Islet of Langerhans (tissue), 1 donor: ENCODE measurements around the gene SF3B4.

Source experiments
- FAIRE-seq: peaks from one replicate; lab custom pipeline; 2011; peaks lifted over from hg19 to GRCh38; lab: Jason Lieb, UNC

Gene SF3B4

DNA sequence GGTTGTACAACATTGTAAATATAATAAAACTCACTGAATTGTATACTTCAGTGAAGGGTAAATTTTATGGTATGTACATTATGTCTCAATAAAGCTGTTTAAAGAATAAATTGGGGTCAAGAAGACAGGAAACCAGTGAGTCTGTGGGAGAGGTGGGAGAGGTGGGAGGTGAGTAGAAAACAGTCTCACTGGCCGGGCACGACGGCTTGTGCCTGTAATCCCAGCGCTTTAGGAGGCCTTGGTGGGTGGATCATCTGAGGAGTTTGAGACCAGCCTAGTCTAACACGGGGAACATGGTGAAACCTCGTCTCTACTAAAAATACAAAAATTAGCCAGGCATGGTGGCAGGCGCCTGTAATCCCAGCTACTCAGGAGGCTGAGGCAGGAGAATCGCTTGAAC, 4.9 kb upstream of the SF3B4 start:
- no peak for FAIRE-seq

- FAIRE-seq: no peak
These were observed 3.7 kb upstream of the SF3B4 start for GRCh38 chr1:149931212-149931790.

DNA sequence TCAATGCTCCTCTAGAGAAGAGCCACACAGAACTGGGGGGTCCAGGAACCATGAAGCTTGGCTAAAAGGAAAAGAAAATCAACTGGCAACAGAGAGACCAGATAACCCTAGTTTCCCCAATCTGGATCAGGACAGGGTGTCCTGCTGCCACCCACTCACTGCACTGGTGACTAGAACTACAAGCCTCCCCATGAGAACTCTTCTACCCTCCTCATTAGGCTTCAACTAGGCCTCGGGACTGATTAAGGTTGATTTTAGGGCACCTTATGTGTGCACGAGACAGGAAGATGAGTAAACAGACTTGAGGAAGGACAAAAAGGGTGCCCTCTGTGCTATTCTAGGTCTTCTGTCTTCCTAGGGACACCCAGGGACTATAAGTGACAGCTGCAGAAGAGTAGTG, 2.3 kb upstream of the SF3B4 start:
- no peak for FAIRE-seq

- no peak for FAIRE-seq
These were observed 760 bp upstream of the SF3B4 start for GRCh38 chr1:149928401-149928724.

GRCh38 chr1:149927056-149927562, 494 bp downstream of the SF3B4 start:
- no peak for FAIRE-seq

DNA sequence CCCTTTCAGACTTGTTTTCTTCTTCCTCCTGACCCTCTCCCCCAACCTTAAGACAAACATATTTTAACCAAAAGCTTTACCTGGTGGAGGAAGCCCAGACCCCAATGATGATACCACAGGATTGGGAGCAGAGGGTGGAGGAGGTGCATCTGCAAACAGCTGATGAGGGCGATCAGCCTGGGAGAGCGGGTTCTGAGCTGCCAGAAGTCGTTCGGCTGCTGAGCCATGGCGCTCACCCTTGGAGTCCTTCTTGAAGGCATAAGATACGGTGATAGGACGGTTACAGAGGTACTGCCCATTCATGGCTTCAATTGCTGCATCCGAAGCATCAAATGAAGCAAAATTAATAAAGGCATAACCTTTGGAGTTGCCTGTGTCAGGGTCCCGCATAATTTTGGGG, 1.3 kb downstream of the SF3B4 start:
- FAIRE-seq: no peak

- no peak for FAIRE-seq
These were observed 1.9 kb downstream of the SF3B4 start for GRCh38 chr1:149925751-149926150.

- FAIRE-seq: no peak
These were observed 2.3 kb downstream of the SF3B4 start for GRCh38 chr1:149925345-149925744.

DNA sequence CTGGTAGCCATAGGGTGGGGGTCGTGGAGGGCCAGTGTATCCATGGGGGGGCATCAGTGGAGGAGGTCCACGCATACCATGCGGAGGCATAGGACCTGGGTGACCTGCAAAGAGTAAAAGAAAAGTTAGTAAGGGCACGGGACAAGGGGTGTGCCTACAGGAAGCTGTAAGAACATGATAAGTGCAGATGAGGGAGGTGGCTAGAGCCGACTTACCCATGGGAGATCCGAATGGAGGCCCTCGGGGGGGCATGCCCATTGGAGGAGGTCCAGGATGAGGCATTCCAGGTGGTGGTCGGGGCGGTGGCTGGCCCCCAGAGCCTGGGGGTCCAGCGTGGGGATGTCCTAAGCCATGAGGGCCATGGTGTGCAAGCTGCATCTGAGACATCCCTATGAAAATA, 4.0 kb downstream of the SF3B4 start:
- FAIRE-seq: no peak

GRCh38 chr1:149917571-149918144, 9.9 kb downstream of the SF3B4 start, which contains the start of gene SV2A:
Gene SV2A (minus strand): TSS chr1:149917844. CDS start chr1:149913840, 4,004 bp downstream.
- FAIRE-seq: no peak

GRCh38 chr1:149916898-149917252, 10.7 kb downstream of the SF3B4 start:
- FAIRE-seq: no peak

DNA sequence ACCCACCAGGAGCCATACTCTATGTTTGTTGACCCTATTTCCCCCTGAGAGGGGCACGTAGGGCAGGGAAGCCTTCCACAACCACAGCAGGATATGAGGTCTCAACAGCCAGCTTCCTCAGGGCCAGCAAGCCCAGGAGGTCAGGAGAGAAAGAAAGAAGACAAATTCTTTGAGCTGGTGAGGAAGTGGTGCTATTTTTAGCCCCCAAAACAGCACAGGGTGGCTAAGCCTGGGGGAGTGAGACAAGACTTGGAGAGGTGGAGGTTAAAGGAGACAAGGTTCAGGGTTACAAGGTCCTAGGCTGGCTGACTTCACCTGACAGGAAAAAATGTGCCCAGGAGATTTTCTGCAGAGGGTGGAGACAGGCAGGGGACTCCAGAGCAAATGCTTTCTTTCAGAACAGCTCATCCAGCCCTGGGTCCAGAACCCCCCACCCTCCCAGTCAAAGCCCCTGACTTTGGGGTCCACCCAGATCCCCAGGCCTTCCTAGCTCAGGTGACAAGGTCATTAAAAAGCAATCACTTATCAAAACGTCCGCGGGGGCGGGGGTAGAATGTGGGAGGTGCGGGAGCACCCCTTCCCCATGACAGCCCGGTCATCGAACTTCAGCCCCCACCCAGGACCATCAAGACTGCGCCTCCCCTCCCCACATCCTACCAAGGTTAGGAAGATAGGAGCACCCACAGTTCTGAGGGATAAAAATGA, 11.3 kb downstream of the SF3B4 start:
- FAIRE-seq: no peak

DNA sequence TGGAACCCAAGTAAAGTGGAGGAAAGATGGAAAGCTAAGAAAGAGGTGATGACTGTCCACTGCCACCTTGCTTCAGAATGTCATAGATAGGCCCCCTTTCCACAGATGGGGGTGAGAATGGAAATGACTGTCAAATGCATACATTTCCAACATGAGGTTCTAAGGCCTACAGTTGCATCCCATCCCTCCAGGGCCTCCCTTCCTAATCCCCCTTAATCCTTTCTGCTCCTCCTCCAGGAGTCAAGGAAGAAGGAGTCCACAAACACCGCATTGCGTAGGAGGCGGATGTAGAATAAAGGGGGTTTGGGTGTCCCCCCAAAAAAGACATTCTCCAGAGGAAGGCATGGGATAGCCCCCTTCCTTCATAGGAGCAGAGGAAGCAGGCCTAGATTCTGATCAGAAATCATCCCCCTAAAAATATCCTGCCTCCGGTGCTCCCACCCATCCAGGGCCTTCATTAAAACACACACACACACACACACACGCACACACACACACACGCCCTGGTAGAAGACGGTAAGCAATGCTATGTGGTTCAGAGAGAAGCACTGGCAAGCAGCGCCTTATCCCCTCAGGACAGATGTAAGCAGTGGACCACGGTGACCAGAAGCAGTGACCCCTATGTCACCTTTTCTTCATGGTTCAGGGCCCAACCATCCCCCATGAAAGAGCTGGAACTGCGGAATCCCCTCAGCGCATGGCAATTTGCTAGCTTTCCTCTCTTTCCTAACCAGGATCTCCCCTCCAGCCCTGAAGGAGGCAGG, 12.0 kb downstream of the SF3B4 start:
- FAIRE-seq: no peak

DNA sequence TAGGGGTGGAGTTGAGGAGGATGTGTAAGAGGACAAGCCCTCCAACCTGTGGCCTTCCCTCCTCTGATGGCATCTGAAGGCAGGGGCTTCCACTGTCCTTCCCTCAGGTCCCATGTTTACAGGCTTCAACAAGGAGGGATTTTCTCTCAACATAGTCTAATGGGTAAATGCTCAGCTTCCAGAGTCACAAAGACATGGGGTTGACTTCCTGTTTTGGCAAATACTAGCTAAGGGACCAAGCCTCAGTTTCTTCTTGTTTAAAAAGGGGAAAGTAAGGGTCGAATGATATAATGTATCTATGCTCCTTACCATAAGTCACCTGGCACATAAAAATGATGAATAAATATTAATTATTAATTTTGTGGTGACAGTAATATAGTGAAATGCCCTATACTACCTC, 13.1 kb downstream of the SF3B4 start:
- no peak for FAIRE-seq

GRCh38 chr1:149906570-149907075, 21.0 kb downstream of the SF3B4 start:
- no peak for FAIRE-seq

DNA sequence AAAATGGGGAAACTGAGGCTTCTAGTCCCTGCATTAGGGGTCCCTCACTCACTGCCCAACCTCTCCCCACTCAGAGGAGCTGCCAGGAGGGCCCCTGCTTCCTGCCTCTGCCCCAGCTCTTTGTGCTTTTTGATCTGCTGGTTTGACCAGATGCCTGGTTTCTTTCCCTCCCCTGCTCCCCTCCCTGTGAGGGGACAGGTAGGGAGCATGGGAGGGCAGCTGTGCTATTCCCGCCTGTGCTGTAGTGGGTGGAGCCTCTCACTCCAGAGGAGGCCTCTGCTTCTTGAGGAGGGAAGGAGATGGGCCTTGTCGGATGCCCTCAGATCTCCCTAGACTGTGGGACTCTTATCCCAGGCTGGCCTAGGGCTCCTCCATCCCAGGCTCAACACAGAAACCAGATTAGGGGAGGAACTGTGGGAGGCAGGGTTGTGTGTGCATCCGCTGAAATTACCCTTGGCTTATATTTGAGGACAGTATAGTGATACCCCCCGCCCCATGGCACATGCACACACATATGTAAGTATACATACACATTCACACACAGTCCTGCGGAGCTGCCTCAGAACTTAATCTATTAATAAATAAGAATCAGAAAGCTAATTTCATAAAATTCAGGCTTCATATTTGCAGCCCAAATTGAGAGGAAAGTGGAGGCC, 23.6 kb downstream of the SF3B4 start:
- no peak for FAIRE-seq

GRCh38 chr1:149899460-149900284, 27.9 kb downstream of the SF3B4 start, which contains the start of gene BOLA1:
Gene BOLA1 (plus strand): TSS chr1:149899568. CDS start chr1:149900060, 492 bp downstream.
- peak; percentile 30 for FAIRE-seq

DNA sequence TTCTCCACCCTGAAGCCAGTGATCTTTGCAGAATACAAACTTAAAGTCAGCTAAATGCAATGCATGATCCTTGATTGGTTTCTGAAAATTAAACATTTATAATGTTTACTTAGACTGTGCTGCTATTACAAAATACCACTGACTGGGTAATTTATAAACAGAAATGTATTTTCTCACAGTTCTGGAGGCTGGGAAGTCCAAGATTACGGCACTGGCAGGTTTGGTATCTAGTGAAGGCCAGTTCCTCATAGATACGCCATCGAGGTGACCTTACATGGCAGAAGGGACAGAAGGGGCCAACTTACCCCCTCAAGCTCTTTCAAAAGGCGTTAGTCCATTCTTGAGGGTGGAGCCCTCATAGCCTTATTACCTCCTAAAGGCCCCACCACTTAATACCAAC, 31.0 kb downstream of the SF3B4 start:
- no peak for FAIRE-seq

- no peak for FAIRE-seq
These were observed 38.7 kb downstream of the SF3B4 start for GRCh38 chr1:149888999-149889289.

GRCh38 chr1:149888247-149888998, 39.2 kb downstream of the SF3B4 start:
- FAIRE-seq: no peak
